HCT116 (cell line): ENCODE measurements around the gene TRPM6.

Experiments used
- JUND ChIP-seq: IDR thresholded peaks from 2 replicates; pipeline ENCODE4 v1.6.1; 2012
- POLR2A ChIP-seq: IDR thresholded peaks from 2 replicates; pipeline ENCODE4 v1.7.0; 2011; ENCODE audit warnings: borderline replicate concordance; ENCODE audit not compliant: insufficient read depth, insufficient read length; ENCODE audit errors: extremely low read depth
- POLR2AphosphoS5 ChIP-seq: IDR thresholded peaks from 2 replicates; pipeline ENCODE4 v1.6.1; 2011; ENCODE audit warnings: mild to moderate bottlenecking, low read depth, low read length, moderate library complexity
- RAD21 ChIP-seq: IDR thresholded peaks from 2 replicates; pipeline ENCODE4 v1.6.1; 2012; ENCODE audit warnings: low read depth, mild to moderate bottlenecking
- TF ChIP-seq, protein P1 (sequence below), 3 experiments: fragments of 200-600 bp in 1 of 3; sonication (generic) in 1 of 3; IDR thresholded peaks in 2 of 3; conservative IDR thresholded peaks in 1 of 3; 2 replicates each; pipeline ENCODE4 v1.5.1; 2012 to 2017; ENCODE audit warnings: low read depth in 2 of 3, low read length in 2 of 3, antibody characterized with exemption in 1 of 3, borderline replicate concordance in 1 of 3, control low read depth in 1 of 3, mild to moderate bottlenecking in 1 of 3, mixed read lengths in 1 of 3, mixed run types in 1 of 3, moderate library complexity in 1 of 3; ENCODE audit not compliant: insufficient read depth in 1 of 3
- TF ChIP-seq, protein P2 (sequence below): IDR thresholded peaks from 2 replicates; pipeline ENCODE4 v1.6.1; 2012

DNA sequence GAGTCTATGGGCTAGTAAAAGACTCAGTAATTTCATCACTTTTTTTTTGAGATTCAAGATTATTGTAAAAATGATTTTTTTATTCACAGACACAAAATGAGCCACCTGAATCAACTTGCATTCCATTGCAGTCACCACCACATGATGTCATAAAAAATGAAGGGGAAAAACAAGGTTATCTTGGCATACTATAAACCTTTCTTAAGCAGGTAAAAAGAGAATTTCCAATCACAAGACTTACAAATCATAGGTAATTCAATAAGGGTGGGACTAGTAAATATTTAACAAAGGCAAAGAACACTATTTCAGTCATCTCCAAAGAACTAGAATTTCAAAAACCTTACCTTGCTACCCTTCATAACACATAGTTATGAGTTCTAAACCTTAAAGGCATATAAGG, 30.7 kb downstream of the TRPM6 start:
- no peak for TF ChIP-seq RAD21
- TF ChIP-seq POLR2AphosphoS5: no peak
- no peak for TF ChIP-seq POLR2A
- TF ChIP-seq, protein P1, sequence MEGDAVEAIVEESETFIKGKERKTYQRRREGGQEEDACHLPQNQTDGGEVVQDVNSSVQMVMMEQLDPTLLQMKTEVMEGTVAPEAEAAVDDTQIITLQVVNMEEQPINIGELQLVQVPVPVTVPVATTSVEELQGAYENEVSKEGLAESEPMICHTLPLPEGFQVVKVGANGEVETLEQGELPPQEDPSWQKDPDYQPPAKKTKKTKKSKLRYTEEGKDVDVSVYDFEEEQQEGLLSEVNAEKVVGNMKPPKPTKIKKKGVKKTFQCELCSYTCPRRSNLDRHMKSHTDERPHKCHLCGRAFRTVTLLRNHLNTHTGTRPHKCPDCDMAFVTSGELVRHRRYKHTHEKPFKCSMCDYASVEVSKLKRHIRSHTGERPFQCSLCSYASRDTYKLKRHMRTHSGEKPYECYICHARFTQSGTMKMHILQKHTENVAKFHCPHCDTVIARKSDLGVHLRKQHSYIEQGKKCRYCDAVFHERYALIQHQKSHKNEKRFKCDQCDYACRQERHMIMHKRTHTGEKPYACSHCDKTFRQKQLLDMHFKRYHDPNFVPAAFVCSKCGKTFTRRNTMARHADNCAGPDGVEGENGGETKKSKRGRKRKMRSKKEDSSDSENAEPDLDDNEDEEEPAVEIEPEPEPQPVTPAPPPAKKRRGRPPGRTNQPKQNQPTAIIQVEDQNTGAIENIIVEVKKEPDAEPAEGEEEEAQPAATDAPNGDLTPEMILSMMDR (IDR thresholded peaks at IDR 0.05 in 2 of 3, conservative IDR thresholded peaks at IDR 0.05 in 1 of 3; ENCODE audit: borderline replicate concordance in 1 of 3, insufficient read depth in 1 of 3, low read depth in 2 of 3, low read length in 2 of 3): no peak
- TF ChIP-seq, protein P2, sequence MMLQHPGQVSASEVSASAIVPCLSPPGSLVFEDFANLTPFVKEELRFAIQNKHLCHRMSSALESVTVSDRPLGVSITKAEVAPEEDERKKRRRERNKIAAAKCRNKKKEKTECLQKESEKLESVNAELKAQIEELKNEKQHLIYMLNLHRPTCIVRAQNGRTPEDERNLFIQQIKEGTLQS: no peak
- no peak for TF ChIP-seq JUND
